A673 (cell line): ENCODE measurements around the gene CELA2B. TPM values are rescaled to one million over a fixed set of nuclear protein-coding genes. Genes with fewer than 3 reads are reported as not detected.
"Not testable (repeated sequence)": the region's sequence is repeated elsewhere in the genome, so short reads cannot be mapped to it uniquely, and the experiment has no call there.

Experiments
- BruUV-seq: library from RNA; stranded (reverse); fragments of 400-500 nt; replicated peaks from 2 replicates; lab custom pipeline; 2021; lab: Mats Ljungman, UMichigan
- CTCF ChIA-PET: fragments of 300-600 bp; sonication (Branson Sonifier 250); formaldehyde crosslinking; loops from one replicate; lab custom pipeline; 2022; ENCODE audit warnings: antibody characterized with exemption; lab: Charles Lee
- POLR2A ChIA-PET: fragments of 300-600 bp; sonication (Branson Sonifier 250); formaldehyde crosslinking; loops from one replicate; lab custom pipeline; 2022; ENCODE audit warnings: antibody characterized with exemption; ENCODE audit not compliant: low non-redundant PET; lab: Charles Lee
- DNase-seq: peaks from one replicate; pipeline ENCODE4 v3.0.0-alpha.2; 2015; ENCODE audit warnings: low spot score
- H3K27ac ChIP-seq: fragments of 200-600 bp; sonication (generic); 2 replicates; pipeline ENCODE4 v1.5.1; 2016; ENCODE audit warnings: mixed run types, low read depth, mild to moderate bottlenecking, mixed read lengths, antibody characterized with exemption, low read length; ENCODE audit not compliant: poor library complexity, severe bottlenecking
- H3K27me3 ChIP-seq: fragments of 200-600 bp; sonication (generic); replicated peaks from 2 replicates; pipeline ENCODE4 v1.6.1; 2017; ENCODE audit warnings: mixed run types, low read depth, mild to moderate bottlenecking, mixed read lengths, antibody characterized with exemption, low read length; ENCODE audit not compliant: insufficient read depth, poor library complexity
- H3K36me3 ChIP-seq: fragments of 200-600 bp; sonication (generic); 2 replicates; pipeline ENCODE4 v1.6.1; 2016; ENCODE audit warnings: mixed run types, mild to moderate bottlenecking, mixed read lengths, antibody characterized with exemption, low read length; ENCODE audit not compliant: insufficient read depth, poor library complexity, severe bottlenecking
- H3K4me1 ChIP-seq: fragments of 200-600 bp; sonication (generic); 2 replicates; pipeline ENCODE4 v1.6.1; 2017; ENCODE audit warnings: mixed run types, mild to moderate bottlenecking, mixed read lengths, antibody characterized with exemption, low read length; ENCODE audit not compliant: insufficient read depth, poor library complexity, severe bottlenecking
- H3K4me3 ChIP-seq: fragments of 200-600 bp; sonication (generic); 2 replicates; pipeline ENCODE4 v1.5.1; 2016; ENCODE audit warnings: low read depth, mixed run types, mild to moderate bottlenecking, mixed read lengths, low read length; ENCODE audit not compliant: poor library complexity, severe bottlenecking
- H3K9me3 ChIP-seq: fragments of 200-600 bp; sonication (generic); 2 replicates; pipeline ENCODE4 v1.6.1; 2016; ENCODE audit warnings: mixed run types, low read depth, mild to moderate bottlenecking, mixed read lengths, antibody characterized with exemption, low read length; ENCODE audit not compliant: poor library complexity, severe bottlenecking
- EZH2 ChIP-seq: fragments of 200-600 bp; sonication (generic); IDR thresholded peaks from 2 replicates; pipeline ENCODE4 v1.6.1; 2017; ENCODE audit warnings: borderline replicate concordance, low read depth, mild to moderate bottlenecking, mixed read lengths, antibody characterized with exemption, low read length; ENCODE audit not compliant: poor library complexity, severe bottlenecking
- intact Hi-C: fragments of 100-400 bp; cut with micrococcal nuclease; formaldehyde crosslinking; loops from one replicate; pipeline ENCODE4 v1.10.0; 2022; ENCODE audit not compliant: unreplicated experiment
- total RNA-seq: library from RNA; stranded (reverse); gene quantifications from 2 replicates; pipeline ENCODE4 v1.2.3, GENCODE V29; 2021
- TF ChIP-seq, protein P1 (sequence below): fragments of 300-800, 200-600 bp; sonication (generic); conservative IDR thresholded peaks from 2 replicates; pipeline ENCODE4 v1.5.1; 2017; ENCODE audit warnings: low read depth, mild to moderate bottlenecking, antibody characterized with exemption, low read length, moderate library complexity, mixed read lengths

Gene CELA2B
- total RNA-seq, 1 experiment from 2014 or later: not detected

DNA sequence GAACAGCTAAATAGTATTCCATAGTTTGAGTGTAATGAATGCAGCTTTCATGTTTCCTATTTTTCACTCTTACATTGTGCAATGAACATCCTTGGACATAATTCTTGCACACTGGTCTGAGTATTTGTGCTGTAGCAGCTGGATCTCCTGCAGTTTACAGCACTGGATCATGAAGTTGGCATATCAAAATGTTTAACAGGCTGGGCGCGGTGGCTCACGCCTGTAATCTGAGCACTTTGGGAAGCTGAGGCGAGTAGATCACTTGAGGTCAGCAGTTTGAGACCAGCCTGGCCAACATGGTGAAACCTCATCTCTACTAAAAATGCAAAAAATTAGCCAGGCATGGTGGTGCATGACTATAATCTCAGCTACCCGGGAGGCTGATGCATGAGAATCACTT, 4.8 kb upstream of the CELA2B start:
- DNase-seq, H3K9me3 ChIP-seq, BruUV-seq, H3K27me3 ChIP-seq, CTCF ChIA-PET, H3K27ac ChIP-seq, H3K36me3 ChIP-seq, H3K4me3 ChIP-seq, H3K4me1 ChIP-seq, POLR2A ChIA-PET, intact Hi-C loops: not testable (repeated sequence)

DNA sequence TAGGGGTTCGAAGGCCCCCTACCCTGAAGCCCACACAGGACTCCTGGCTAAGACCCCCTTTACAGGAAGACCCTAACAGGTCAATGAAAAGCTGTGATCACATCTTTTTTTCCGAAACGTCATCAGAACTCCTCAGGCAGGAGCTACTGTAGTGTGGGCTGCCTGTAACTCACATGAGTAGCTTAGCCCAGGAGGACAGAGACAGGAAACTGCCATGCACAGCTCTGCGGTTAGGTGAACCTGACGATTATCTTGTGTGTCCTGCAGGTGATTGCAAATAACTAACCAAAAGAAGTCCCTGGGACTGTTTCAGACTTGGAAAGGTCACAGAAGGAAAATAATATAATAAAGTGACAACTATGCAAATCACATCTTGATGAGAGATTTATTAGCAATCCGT, 4.2 kb upstream of the CELA2B start:
- CTCF ChIA-PET: interaction anchor here (0.7 kb wide), 1 partner anchor 883 kb away, joined by 4 read pairs; no protein-coding TSS in a partner anchor
- DNase-seq, H3K4me1 ChIP-seq, BruUV-seq, H3K27ac ChIP-seq, H3K9me3 ChIP-seq, POLR2A ChIA-PET, H3K4me3 ChIP-seq, H3K36me3 ChIP-seq, H3K27me3 ChIP-seq, intact Hi-C loops: not testable (repeated sequence)

DNA sequence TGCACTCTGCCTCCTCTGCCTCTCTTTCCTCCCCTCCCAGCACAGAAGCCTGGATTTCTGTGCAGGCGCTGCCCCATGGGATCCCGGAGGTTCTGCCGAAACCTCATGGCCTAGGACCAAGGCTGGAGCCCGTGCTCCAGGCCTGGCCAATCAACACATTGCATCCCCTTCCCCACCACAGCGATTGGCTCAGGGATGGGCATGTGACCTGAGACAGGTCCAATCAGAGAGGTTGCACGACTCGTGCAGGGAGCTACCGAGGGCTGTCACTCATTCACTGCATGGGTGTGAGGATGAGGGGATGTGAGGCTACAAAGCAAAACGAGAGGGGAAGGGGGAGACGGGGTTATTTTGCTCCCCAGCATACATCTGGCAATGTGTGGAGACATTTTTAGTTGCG, 3.3 kb upstream of the CELA2B start:
- CTCF ChIA-PET: no interaction called here
- BruUV-seq: no TSS peak

DNA sequence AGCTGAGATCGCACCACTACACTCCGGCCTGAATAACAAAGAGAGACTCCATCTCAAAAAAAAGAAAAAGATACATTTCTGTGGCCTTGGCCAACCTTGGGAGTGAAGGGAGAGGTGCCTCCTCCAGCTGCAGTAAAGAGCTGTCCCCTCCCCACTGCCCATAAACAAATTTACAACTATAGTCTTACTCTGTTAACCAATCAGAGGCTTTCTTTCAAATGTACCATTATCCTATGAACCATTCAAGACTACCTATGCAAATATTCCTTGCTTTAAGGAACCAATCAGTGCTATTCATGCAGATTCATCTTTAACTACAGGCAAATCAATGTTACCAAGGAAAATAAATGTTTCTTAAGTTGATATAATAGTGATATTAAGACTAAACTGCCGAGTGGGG, 1.0 kb downstream of the CELA2B start:
- Histone ChIP-seq H3K9me3 (no peaks in the 10 kb centered on the region), H3K27me3 (no peaks in the 10 kb centered on the region), H3K4me3 (no peak overlapping the region), H3K36me3 (no peaks in the 10 kb centered on the region), H3K4me1 (no peaks in the 10 kb centered on the region), H3K27ac (no peak overlapping the region)
- peak; percentile 37 for DNase-seq
- CTCF ChIA-PET: no interaction called here
- BruUV-seq: no TSS peak
- POLR2A ChIA-PET: no interaction called here
- intact Hi-C loops: no loop called here
- TF ChIP-seq EZH2: no peak
- TF ChIP-seq, protein P1, sequence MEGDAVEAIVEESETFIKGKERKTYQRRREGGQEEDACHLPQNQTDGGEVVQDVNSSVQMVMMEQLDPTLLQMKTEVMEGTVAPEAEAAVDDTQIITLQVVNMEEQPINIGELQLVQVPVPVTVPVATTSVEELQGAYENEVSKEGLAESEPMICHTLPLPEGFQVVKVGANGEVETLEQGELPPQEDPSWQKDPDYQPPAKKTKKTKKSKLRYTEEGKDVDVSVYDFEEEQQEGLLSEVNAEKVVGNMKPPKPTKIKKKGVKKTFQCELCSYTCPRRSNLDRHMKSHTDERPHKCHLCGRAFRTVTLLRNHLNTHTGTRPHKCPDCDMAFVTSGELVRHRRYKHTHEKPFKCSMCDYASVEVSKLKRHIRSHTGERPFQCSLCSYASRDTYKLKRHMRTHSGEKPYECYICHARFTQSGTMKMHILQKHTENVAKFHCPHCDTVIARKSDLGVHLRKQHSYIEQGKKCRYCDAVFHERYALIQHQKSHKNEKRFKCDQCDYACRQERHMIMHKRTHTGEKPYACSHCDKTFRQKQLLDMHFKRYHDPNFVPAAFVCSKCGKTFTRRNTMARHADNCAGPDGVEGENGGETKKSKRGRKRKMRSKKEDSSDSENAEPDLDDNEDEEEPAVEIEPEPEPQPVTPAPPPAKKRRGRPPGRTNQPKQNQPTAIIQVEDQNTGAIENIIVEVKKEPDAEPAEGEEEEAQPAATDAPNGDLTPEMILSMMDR: no peak

More for the DNA sequence above, 3.3 kb upstream of the CELA2B start:
- H3K4me3 ChIP-seq: no peak overlapping the region
- H3K9me3 ChIP-seq: no peaks in the 10 kb centered on the region
- no peaks in the 10 kb centered on the region for H3K27me3 ChIP-seq
- no peaks in the 10 kb centered on the region for H3K4me1 ChIP-seq
- POLR2A ChIA-PET: no interaction called here
- TF ChIP-seq, protein P1: no peak
- TF ChIP-seq EZH2: no peak
- DNase-seq: no peak
- H3K27ac ChIP-seq: no peak overlapping the region
- H3K36me3 ChIP-seq: no peaks in the 10 kb centered on the region
- intact Hi-C loops: no loop called here
